ENCODE measurements around the gene SH3BP2. TPM values are rescaled to one million over a fixed set of nuclear protein-coding genes. Genes with fewer than 3 reads are reported as not detected.

The SH3BP2 gene
- polyA plus RNA-seq, 1 donor (not counting 4 experiments of a cell fraction or from before 2014, with no cell fraction given), result 11.2 TPM

DNA sequence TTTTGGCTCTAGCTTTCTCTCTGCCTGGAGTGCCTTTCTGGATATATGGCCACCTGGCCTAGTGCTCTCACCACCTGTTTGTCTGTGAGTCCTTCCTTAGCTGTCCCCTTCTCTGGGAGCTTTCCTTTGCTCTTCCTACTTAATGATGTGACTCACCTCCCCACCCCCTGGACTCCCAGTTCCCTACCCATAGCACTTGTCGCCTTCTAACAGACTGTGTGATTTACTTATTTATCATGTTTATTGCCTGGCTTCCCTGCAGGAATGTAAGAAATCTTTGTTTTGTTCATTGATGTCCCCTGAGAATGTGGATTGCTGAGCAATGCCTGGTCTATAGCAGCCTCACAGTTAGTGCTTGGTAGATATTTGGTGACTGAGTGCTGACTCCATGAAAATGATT lies 69.6 kb downstream of the SH3BP2 start:
- Histone ChIP-seq H3K4me2 (ENCODE audit: control insufficient read depth, extremely low read depth, insufficient read depth, low read depth, low read length) (no peak overlapping the region), H3K9ac (ENCODE audit: control insufficient read depth, extremely low read depth, insufficient read depth, low read length) (no peak overlapping the region), H3K36me3 (ENCODE audit: control insufficient read depth in 2 of 2, extremely low read depth in 1 of 2, insufficient read depth in 2 of 2, low read length in 2 of 2) (no peaks in the 10 kb centered on the region), H3K9me3 (ENCODE audit: control insufficient read depth, low read depth, low read length) (no peaks in the 10 kb centered on the region), H3K27me3 (ENCODE audit: control insufficient read depth, extremely low read depth, insufficient read depth, low read length) (no peaks in the 10 kb centered on the region), H3K4me1 (ENCODE audit: control insufficient read depth, extremely low read depth, insufficient read depth, low read length) (peaks cover 12% of the 10 kb centered on the region), H3K27ac (ENCODE audit: control insufficient read depth, insufficient read depth, low read length) (no peak overlapping the region), H3K4me3 (ENCODE audit: control insufficient read depth in 2 of 3, extremely low read depth in 1 of 3, insufficient read depth in 2 of 3, low read depth in 1 of 3, low read length in 3 of 3) (no peak overlapping the region), H2AFZ (ENCODE audit: control insufficient read depth, low read length) (no peak overlapping the region), H3K9me1 (ENCODE audit: control insufficient read depth, extremely low read depth, insufficient read depth, low read length) (peaks cover 4% of the 10 kb centered on the region), H4K20me1 (ENCODE audit: control insufficient read depth, extremely low read depth, insufficient read depth, low read length) (peaks cover 20% of the 10 kb centered on the region), H3K79me2 (ENCODE audit: control insufficient read depth, insufficient read depth, low read length) (peaks cover 97% of the 10 kb centered on the region)
- dilution Hi-C loops (cut with MboI; ENCODE audit: extremely low pct_ligation_motif_present, low sequenced_read_pairs), result no loop called here
- FAIRE-seq, result no peak
- no peak for DNase-seq (ENCODE audit: low read depth, low spot score)
- TF ChIP-seq EZH2 (IDR thresholded peaks at IDR 0.05; ENCODE audit: low read length), result no peak
- no peak for TF ChIP-seq CTCF (optimal IDR thresholded peaks at IDR 0.05 in 1 of 3, IDR thresholded peaks at IDR 0.05 in 1 of 3, conservative IDR thresholded peaks at IDR 0.05 in 1 of 3; ENCODE audit: extremely low read depth in 1 of 3, insufficient read depth in 2 of 3, low read length in 3 of 3)

DNA sequence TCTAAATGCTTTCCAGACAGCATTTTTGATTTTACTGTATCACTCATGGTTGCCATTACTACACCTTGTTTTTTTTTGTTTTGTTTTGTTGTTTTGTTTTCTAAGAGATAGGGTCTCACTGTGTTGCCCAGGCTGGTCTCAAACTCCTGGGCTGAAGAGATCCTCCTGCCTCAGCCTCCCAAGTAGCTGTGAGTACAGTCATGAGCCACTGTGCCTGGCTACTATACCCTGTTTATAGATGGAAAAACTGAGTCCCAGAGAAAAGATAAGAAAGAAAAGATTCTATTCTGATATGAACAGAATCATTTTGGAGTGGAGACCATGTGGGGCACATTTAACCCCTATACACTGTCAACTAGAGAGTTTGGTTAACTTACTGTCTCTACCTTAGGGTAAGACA lies 70.8 kb downstream of the SH3BP2 start:
- Histone ChIP-seq H3K9me1 (ENCODE audit: control insufficient read depth, extremely low read depth, insufficient read depth, low read length) (peaks cover 4% of the 10 kb centered on the region), H3K4me2 (ENCODE audit: control insufficient read depth, extremely low read depth, insufficient read depth, low read depth, low read length) (no peak overlapping the region), H4K20me1 (ENCODE audit: control insufficient read depth, extremely low read depth, insufficient read depth, low read length) (peaks cover 28% of the 10 kb centered on the region), H2AFZ (ENCODE audit: control insufficient read depth, low read length) (no peak overlapping the region), H3K9ac (ENCODE audit: control insufficient read depth, extremely low read depth, insufficient read depth, low read length) (no peak overlapping the region), H3K36me3 (ENCODE audit: control insufficient read depth in 2 of 2, extremely low read depth in 1 of 2, insufficient read depth in 2 of 2, low read length in 2 of 2) (no peaks in the 10 kb centered on the region), H3K79me2 (ENCODE audit: control insufficient read depth, insufficient read depth, low read length) (peaks cover 97% of the 10 kb centered on the region), H3K27ac (ENCODE audit: control insufficient read depth, insufficient read depth, low read length) (no peak overlapping the region), H3K4me3 (ENCODE audit: control insufficient read depth in 2 of 3, extremely low read depth in 1 of 3, insufficient read depth in 2 of 3, low read depth in 1 of 3, low read length in 3 of 3) (no peak overlapping the region), H3K27me3 (ENCODE audit: control insufficient read depth, extremely low read depth, insufficient read depth, low read length) (no peaks in the 10 kb centered on the region), H3K4me1 (ENCODE audit: control insufficient read depth, extremely low read depth, insufficient read depth, low read length) (peaks cover 12% of the 10 kb centered on the region), H3K9me3 (ENCODE audit: control insufficient read depth, low read depth, low read length) (no peaks in the 10 kb centered on the region)
- DNase-seq (ENCODE audit: low read depth, low spot score), result no peak
- TF ChIP-seq CTCF (optimal IDR thresholded peaks at IDR 0.05 in 1 of 3, IDR thresholded peaks at IDR 0.05 in 1 of 3, conservative IDR thresholded peaks at IDR 0.05 in 1 of 3; ENCODE audit: extremely low read depth in 1 of 3, insufficient read depth in 2 of 3, low read length in 3 of 3) (no peak), EZH2 (IDR thresholded peaks at IDR 0.05; ENCODE audit: low read length) (no peak)
- no peak for FAIRE-seq
- dilution Hi-C loops (cut with MboI; ENCODE audit: extremely low pct_ligation_motif_present, low sequenced_read_pairs), result no loop called here

Data from keratinocyte (primary cell).